DND-41 (cell line): ENCODE measurements around the gene EEIG1.

Source experiments
- ATAC-seq: fragments of 200-7000 bp; cut with Tn5 transposase; 3 replicates; pipeline ENCODE4 v1.9.1; 2021; ENCODE audit warnings: low read depth; ENCODE audit not compliant: insufficient read depth
- DNase-seq: peaks from one replicate; pipeline ENCODE4 v3.0.0-alpha.2; 2020
- H2AFZ ChIP-seq: 2 replicates; pipeline ENCODE4 v1.6.0; 2012; ENCODE audit warnings: low read depth, low read length
- H3K27ac ChIP-seq: 2 replicates; pipeline ENCODE4 v1.5.1; 2012; ENCODE audit warnings: low read length, inconsistent platforms
- H3K27me3 ChIP-seq: fragments of 200-600 bp; sonication (generic); 2 replicates; pipeline ENCODE4 v1.6.0; 2012; ENCODE audit warnings: low read length, mild to moderate bottlenecking, inconsistent platforms; ENCODE audit not compliant: insufficient read depth, poor library complexity
- H3K36me3 ChIP-seq: 2 replicates; pipeline ENCODE4 v1.5.1; 2012; ENCODE audit warnings: low read length, inconsistent platforms; ENCODE audit not compliant: insufficient read depth
- H3K4me1 ChIP-seq: 2 replicates; pipeline ENCODE4 v1.5.1; 2012; ENCODE audit warnings: mild to moderate bottlenecking, low read length; ENCODE audit not compliant: insufficient read depth
- H3K4me2 ChIP-seq: 2 replicates; pipeline ENCODE4 v1.6.0; 2012; ENCODE audit warnings: mild to moderate bottlenecking, moderate library complexity, low read length, inconsistent platforms; ENCODE audit not compliant: insufficient read depth
- H3K4me3 ChIP-seq, 2 experiments: fragments of 200-600 bp in 1 of 2; shearing (Covaris generic) in 1 of 2; 2 replicates each; pipeline ENCODE4 v1.5.1; 2012 to 2016; ENCODE audit warnings: inconsistent platforms in 2 of 2, low read length in 2 of 2, mild to moderate bottlenecking in 2 of 2, low read depth in 1 of 2, moderate library complexity in 1 of 2
- H3K79me2 ChIP-seq: 2 replicates; pipeline ENCODE4 v1.6.0; 2012; ENCODE audit warnings: low read length, inconsistent platforms; ENCODE audit not compliant: insufficient read depth
- H3K9ac ChIP-seq: 2 replicates; pipeline ENCODE4 v1.6.0; 2012; ENCODE audit warnings: low read depth, mild to moderate bottlenecking, inconsistent platforms, low read length, moderate library complexity
- H3K9me3 ChIP-seq: 2 replicates; pipeline ENCODE4 v1.5.1; 2012; ENCODE audit warnings: low read length, moderate library complexity, mild to moderate bottlenecking, inconsistent platforms; ENCODE audit not compliant: insufficient read depth, severe bottlenecking
- H4K20me1 ChIP-seq: 2 replicates; pipeline ENCODE4 v1.6.0; 2012; ENCODE audit warnings: low read length; ENCODE audit not compliant: insufficient read depth
- EZH2 ChIP-seq: IDR thresholded peaks from 3 replicates; pipeline ENCODE4 v1.6.1; 2012; ENCODE audit warnings: borderline replicate concordance, low read depth, mild to moderate bottlenecking, moderate library complexity, low read length, inconsistent platforms; ENCODE audit not compliant: severe bottlenecking
- TF ChIP-seq, protein P1 (sequence below): IDR thresholded peaks from 2 replicates; pipeline ENCODE4 v1.5.1; 2012; ENCODE audit warnings: borderline replicate concordance, low read length, moderate library complexity, mild to moderate bottlenecking; ENCODE audit not compliant: poor library complexity, severe bottlenecking; ENCODE audit errors: extremely low read depth

Gene EEIG1

DNA sequence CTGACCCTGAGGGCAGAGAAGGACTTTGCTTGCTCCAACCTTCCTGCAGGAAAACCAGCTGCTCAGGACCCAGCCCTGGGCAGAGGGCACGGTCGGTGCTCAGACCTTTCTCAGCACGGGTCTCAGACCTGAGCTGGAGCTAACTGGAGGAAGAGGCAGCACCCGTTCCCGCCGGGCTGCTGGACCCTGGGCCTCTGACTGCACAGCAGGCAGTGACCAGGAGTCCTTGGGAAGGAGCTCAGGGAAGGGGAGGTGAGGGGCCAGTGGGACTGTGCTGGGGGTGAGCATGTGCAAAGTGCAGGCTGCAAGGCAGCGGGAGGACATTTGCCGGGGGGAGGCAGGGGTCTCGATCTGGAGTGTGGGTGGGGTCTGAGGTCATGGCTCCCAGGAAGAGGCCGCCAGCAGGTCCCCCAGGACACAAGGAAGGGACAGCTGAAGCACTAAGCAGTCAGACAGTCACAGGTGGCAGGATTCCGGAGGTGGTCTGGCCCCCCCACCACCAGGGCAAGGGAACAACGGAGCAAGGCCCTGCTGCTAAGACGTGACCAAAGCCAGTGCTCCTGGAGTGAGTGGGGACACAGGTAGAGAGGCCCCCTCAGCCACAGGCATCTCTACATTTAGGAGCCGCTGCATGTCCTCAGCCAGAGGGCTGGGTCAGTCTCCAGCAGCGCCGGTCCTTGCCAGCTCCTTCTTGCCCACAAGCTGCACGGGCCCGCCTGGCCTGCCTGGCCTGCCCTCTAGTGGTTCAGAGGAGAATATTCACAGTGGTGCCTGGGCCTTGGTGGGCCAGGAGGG is 38.4 kb downstream of the EEIG1 start:
- TF ChIP-seq, protein P1, sequence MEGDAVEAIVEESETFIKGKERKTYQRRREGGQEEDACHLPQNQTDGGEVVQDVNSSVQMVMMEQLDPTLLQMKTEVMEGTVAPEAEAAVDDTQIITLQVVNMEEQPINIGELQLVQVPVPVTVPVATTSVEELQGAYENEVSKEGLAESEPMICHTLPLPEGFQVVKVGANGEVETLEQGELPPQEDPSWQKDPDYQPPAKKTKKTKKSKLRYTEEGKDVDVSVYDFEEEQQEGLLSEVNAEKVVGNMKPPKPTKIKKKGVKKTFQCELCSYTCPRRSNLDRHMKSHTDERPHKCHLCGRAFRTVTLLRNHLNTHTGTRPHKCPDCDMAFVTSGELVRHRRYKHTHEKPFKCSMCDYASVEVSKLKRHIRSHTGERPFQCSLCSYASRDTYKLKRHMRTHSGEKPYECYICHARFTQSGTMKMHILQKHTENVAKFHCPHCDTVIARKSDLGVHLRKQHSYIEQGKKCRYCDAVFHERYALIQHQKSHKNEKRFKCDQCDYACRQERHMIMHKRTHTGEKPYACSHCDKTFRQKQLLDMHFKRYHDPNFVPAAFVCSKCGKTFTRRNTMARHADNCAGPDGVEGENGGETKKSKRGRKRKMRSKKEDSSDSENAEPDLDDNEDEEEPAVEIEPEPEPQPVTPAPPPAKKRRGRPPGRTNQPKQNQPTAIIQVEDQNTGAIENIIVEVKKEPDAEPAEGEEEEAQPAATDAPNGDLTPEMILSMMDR = peak; percentile 88
- TF ChIP-seq EZH2 = no peak
- Histone ChIP-seq H3K9me3 (no peaks in the 10 kb centered on the region), H3K36me3 (peaks cover 22% of the 10 kb centered on the region; the same call in 1 of the 2 replicates), H3K27me3 (no peaks in the 10 kb centered on the region), H3K4me2 (no peak overlapping the region), H3K27ac (no peak overlapping the region), H3K79me2 (peaks cover 2% of the 10 kb centered on the region), H3K4me1 (peaks cover 13% of the 10 kb centered on the region), H3K9ac (peak overlapping the region; percentile 1; the same call in 1 of the 2 replicates), H3K4me3 (no peak overlapping the region), H4K20me1 (no peaks in the 10 kb centered on the region), H2AFZ (no peak overlapping the region)
- ATAC-seq = peak; percentile 72
- peak; percentile 59 for DNase-seq

DNA sequence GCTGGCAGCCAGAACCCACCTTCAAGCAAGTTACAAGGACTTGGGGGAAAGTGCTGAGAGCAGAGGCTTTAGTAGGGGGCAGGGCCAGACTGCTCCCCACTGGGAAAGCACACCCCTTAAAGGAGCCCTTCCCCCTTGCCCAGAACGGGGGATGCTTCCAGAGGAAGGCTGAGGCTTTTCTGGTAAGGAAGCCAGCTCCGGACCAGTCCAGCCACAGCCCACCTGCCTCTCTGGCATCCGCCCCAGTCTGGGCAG is 38.9 kb downstream of the EEIG1 start:
- peaks cover 16% of the 10 kb centered on the region for H3K4me1 ChIP-seq
- TF ChIP-seq, protein P1 = no peak
- no peak for TF ChIP-seq EZH2
- ATAC-seq (no peak), DNase-seq (no peak)
- no peaks in the 10 kb centered on the region for H3K27me3 ChIP-seq
- peaks cover 7% of the 10 kb centered on the region for H3K79me2 ChIP-seq
- H3K4me3 ChIP-seq = no peak overlapping the region
- H3K9ac ChIP-seq = peak overlapping the region; percentile 1; the same call in 1 of the 2 replicates
- no peaks in the 10 kb centered on the region for H3K9me3 ChIP-seq
- H4K20me1 ChIP-seq = no peaks in the 10 kb centered on the region; the same call in 1 of the 2 replicates
- peaks cover 22% of the 10 kb centered on the region; the same call in 1 of the 2 replicates for H3K36me3 ChIP-seq
- no peak overlapping the region for H2AFZ ChIP-seq
- H3K27ac ChIP-seq = no peak overlapping the region
- no peak overlapping the region for H3K4me2 ChIP-seq

DNA sequence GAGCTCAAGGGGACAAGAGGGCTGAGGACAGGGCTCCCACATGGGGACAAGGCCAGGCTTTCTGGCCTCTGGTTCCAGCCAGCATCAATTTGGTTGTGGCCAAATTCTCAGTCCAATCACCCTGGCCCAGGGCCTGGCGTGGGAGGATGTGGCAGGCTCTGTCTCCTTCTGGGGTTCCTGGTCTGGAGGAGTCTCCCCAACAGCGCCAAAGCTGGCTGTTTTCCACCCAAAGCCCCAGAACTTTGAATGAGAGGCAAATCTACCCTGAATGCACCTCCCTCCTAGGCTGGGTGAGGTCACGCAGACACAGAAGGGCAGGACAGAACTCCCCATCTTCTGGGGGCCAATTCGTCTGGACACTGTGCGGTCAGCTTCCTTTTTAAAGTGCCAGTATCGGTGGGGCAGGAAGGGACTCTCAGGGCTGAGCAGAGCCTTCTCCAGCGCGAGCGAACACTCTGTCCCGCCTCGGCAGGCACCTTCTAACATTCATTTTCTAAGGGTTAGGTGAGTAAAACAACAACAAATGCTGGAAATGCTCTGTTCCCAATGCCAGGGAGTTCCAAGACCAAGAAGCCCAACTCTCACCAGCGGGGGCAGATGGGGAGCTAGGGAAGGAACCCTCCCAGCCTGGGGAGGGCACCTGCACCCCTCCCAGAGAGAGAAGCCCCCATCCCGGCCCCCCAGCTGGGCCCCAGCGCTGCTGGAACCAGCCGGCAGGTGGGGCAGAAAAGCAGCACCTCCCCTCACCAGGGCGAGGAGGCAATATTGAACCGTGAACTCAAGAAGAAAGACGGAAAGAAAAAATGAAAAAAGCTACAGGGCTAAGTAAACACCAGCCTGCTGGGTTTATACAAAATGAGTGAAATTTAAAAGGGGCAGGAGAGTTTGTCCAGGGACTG is 39.5 kb downstream of the EEIG1 start:
- peaks cover 22% of the 10 kb centered on the region for H3K4me1 ChIP-seq
- no peak overlapping the region for H3K27ac ChIP-seq
- H3K27me3 ChIP-seq = no peaks in the 10 kb centered on the region
- peaks cover 13% of the 10 kb centered on the region for H3K79me2 ChIP-seq
- DNase-seq (no peak), ATAC-seq (no peak)
- H3K4me2 ChIP-seq = no peak overlapping the region
- TF ChIP-seq, protein P1 = no peak
- no peak for TF ChIP-seq EZH2
- no peak overlapping the region for H3K9ac ChIP-seq
- H3K9me3 ChIP-seq = no peaks in the 10 kb centered on the region
- H3K4me3 ChIP-seq = no peak overlapping the region
- no peak overlapping the region for H2AFZ ChIP-seq
- H3K36me3 ChIP-seq = peaks cover 25% of the 10 kb centered on the region
- peaks cover 5% of the 10 kb centered on the region for H4K20me1 ChIP-seq
